GM21786 (cell line): ENCODE results near the gene SMYD3.

Experiments
- ATAC-seq: cut with Tn5 transposase; IDR thresholded peaks from one replicate; pipeline ENCODE4 v1.9.1; 2021; ENCODE audit not compliant: unreplicated experiment

Gene SMYD3

GRCh38 chr1:245937316-245938045, 569.6 kb downstream of the SMYD3 start:
- no peak for ATAC-seq

DNA sequence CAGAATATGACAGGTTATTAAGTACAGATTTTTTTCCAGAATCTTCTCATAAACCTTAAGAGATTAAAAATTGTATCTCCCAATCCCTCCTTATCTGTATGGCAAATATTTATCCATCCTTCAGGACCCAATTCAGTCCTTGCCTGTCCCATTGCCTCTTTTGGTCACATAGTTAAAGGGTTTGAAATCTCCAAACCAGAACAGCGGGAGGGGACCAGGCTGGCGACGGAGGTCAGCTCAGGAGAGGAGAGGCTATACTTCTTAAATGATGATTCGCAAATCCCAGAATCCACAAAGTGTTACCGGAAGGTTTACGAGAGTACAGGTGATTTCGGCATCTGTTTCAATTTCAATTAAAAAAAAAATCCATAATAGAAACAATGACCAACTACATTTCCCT, 572.7 kb downstream of the SMYD3 start:
- ATAC-seq, result no peak

DNA sequence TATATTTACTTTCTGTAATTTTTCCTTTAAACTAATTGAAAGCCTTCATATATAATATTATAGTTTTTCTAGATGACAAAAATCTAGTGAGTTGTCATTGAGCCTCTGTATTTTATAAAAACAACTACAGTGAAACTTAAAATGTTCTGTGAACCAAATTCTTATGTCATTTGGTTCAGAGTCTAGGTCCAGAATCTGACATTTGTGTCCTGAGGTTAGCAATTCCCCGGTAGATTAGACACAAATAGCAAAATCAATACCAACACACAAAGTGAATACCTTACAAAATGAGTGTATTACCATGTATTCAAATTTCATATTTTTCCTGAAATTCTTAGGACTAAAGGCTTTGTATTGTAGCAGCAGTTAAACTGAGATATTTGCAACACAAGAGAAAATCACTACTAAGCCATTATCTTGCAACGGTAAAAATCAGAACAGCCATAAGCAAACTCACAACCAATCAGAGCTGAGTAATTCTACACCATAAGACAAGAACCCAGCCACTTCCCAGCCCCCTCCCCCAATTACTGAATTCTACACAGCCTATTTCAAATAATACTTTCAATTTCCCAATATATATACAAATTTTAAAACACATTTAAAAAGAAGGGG, 573.5 kb downstream of the SMYD3 start:
- no peak for ATAC-seq

GRCh38 chr1:245932302-245932972, 574.6 kb downstream of the SMYD3 start:
- no peak for ATAC-seq

GRCh38 chr1:245931450-245931849, 575.6 kb downstream of the SMYD3 start:
- no peak for ATAC-seq

DNA sequence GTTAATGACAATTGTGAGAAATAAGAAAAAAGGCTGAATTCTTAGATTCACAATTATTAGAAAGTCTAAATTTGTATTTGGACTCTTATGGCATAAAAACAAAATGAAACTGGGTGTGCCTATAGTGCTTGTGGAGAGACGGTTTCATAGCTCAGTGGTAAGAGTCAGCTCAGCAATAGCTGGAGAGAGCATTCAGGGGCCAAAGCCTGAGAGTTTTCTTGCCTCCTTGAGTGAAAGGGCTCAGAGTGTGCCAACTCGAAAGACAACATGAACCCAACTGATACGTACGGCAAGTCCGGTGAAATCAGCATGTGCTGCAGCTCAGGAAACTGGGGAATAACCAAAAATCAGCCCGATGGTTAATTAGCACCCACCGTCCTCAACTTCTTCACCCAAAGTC, 577.9 kb downstream of the SMYD3 start:
- ATAC-seq, result no peak

GRCh38 chr1:245926888-245927287, 580.2 kb downstream of the SMYD3 start:
- no peak for ATAC-seq

GRCh38 chr1:245923215-245923614, 583.9 kb downstream of the SMYD3 start:
- ATAC-seq, result no peak

- ATAC-seq, result no peak
Observed at GRCh38 chr1:245921417-245921816, 585.7 kb downstream of the SMYD3 start.

GRCh38 chr1:245917403-245917802, 589.7 kb downstream of the SMYD3 start:
- no peak for ATAC-seq

DNA sequence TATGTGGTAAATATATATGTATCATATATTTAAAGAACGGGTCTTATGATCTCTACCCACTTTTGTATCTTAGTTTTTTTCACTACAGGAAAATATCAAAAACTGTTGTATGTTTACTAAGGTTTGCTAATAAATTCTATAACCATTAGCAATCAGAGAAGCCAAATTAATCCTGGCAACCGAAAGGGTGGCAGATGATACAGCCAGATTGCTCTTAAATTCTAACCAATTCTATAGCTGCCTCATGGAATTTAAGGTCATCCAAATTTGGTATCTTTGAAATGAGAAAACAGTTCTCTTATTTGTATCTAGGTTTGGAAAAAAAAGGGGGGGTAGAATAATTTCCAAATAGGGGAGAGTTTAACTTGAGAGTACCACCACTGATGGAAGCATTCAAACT, 591.2 kb downstream of the SMYD3 start:
- no peak for ATAC-seq

DNA sequence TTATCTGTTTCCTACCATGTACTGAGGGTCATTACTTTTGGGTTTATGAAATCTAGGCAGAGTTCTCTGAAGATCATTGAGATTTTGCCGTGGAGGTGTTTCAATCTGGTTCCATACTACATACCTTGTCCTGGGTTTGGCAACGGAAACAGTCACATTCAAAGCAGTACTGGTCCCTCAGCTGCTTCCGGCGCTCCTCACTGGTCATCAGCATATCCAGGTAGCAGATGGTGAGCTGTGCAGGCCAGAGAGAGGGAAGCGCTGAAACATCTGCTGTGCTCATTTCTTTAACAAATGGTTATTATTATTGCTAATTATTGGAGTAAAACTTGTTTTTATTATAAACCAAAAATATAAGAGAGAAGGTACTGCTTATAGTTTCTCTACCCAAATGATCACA, 591.7 kb downstream of the SMYD3 start:
- no peak for ATAC-seq

- ATAC-seq, result no peak
Observed at GRCh38 chr1:245908543-245908942, 598.5 kb downstream of the SMYD3 start.

GRCh38 chr1:245906207-245906606, 600.9 kb downstream of the SMYD3 start:
- no peak for ATAC-seq

- no peak for ATAC-seq
Observed at GRCh38 chr1:245903851-245904250, 603.2 kb downstream of the SMYD3 start.

- ATAC-seq, result no peak
Observed at GRCh38 chr1:245901565-245901964, 605.5 kb downstream of the SMYD3 start.

- ATAC-seq, result no peak
Observed at GRCh38 chr1:245901037-245901436, 606.0 kb downstream of the SMYD3 start.

- no peak for ATAC-seq
Observed at GRCh38 chr1:245898581-245898980, 608.5 kb downstream of the SMYD3 start.

DNA sequence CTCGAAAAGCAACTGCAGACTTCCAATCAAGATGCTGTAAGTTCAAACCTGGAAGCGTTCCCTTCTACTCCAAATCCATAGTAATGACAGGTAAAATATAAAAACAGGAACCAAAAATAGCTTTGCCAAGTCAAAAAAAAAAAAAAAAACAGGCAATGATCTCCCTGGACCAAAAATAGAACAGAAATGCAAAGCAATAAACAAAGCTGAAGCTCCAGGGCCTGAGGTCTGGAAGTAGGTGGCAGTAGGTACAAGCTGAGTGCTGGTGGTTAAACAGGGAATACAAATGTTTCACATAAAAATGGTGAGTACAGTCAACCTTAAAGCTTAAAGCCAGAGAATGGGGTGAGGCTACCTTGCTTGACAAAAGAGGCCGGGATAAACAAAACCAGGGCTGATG, 610.8 kb downstream of the SMYD3 start:
- no peak for ATAC-seq

- ATAC-seq, result no peak
Observed at GRCh38 chr1:245895455-245895959, 611.6 kb downstream of the SMYD3 start.

DNA sequence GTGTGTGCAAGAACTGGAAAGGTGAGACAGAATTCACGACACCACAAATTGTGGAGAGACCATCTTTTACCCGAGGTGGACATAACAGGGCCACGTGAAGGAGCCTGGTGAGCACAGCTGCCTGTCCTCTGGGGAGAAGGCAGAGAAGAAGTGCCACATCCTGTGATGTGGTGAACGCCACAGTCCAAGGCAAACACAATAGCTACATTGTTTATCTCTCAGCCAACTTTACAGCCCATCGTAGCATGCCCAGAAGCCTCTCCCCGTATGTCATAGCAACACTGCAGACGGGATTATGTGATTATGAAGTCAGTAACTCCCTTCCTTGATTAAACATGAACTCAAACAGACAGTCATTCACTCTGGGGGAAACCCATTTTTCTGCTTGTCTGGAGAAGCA, 612.2 kb downstream of the SMYD3 start:
- no peak for ATAC-seq

DNA sequence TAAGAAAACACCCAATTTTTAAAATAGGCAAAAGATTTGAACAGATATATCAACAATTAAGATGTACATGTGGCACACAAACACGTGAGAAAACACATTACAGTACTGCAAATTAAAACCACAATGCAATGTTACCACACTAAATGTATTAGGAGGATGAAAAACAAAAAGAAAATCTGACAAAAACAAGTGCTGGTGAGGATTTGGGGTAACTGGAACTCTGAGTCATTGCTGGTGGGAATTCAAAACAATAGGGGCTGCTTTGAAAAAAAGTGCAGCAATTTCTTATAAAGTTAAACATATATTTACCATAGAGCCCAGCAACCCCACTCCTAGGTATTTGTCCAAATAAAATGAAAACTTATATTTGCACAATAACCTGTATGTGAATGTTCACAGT, 614.1 kb downstream of the SMYD3 start:
- ATAC-seq, result no peak
